ENCODE results near the gene PMM1. TPM values are rescaled to one million over a fixed set of nuclear protein-coding genes. Genes with fewer than 3 reads are reported as not detected.
"Not testable (repeated sequence)": the region's sequence is repeated elsewhere in the genome, so short reads cannot be mapped to it uniquely, and the experiment has no call there.

Gene PMM1
- total RNA-seq, 2 donors from 2014 or later = 24.9 to 25.3 TPM

DNA sequence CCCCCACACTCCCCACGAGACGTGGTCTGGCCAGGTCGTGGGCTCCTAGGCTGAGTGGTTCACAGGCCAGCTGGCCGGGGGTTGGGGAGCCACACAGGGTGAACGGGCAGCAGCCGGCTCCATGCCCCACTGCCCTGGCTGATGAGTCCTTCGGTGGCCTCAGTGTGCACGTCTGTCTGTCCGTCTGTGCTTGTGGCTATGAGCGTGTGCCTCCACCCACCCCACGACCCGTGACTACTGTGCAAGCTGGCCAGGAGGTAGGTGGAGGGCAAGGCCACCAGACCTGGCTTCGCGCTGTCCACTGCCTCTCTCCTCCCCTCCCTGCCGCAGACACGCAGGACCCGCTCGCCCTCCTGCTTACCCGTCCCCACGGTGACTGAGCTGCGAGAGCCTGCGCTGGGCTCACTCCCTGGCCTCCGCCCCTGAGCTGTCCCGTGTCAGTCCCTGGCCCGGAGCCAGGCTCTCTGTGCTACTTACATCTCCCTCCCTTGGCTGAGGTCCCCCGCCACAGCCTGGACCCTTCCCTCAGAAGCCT lies 14.7 kb downstream of the PMM1 start:
- peak overlapping the region; percentile 61 to 64 for H3K27ac ChIP-seq
- no peaks in the 10 kb centered on the region for H3K27me3 ChIP-seq (replicated peaks; ENCODE audit: insufficient read depth)
- H3K4me3 ChIP-seq = no peak overlapping the region
- DNase-seq (ENCODE audit: low spot score) (no peak), ATAC-seq (ENCODE audit: insufficient number of reproducible peaks, low FRiP score, low read depth) (no peak)
- H3K36me3 ChIP-seq = peaks cover 40% of the 10 kb centered on the region
- H3K4me1 ChIP-seq (ENCODE audit: control insufficient read depth in 1 of 2, low read depth in 2 of 2) = peaks cover 0 to 16% of the 10 kb centered on the region in 2 donors
- TF ChIP-seq, protein P1, sequence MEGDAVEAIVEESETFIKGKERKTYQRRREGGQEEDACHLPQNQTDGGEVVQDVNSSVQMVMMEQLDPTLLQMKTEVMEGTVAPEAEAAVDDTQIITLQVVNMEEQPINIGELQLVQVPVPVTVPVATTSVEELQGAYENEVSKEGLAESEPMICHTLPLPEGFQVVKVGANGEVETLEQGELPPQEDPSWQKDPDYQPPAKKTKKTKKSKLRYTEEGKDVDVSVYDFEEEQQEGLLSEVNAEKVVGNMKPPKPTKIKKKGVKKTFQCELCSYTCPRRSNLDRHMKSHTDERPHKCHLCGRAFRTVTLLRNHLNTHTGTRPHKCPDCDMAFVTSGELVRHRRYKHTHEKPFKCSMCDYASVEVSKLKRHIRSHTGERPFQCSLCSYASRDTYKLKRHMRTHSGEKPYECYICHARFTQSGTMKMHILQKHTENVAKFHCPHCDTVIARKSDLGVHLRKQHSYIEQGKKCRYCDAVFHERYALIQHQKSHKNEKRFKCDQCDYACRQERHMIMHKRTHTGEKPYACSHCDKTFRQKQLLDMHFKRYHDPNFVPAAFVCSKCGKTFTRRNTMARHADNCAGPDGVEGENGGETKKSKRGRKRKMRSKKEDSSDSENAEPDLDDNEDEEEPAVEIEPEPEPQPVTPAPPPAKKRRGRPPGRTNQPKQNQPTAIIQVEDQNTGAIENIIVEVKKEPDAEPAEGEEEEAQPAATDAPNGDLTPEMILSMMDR (IDR thresholded peaks at IDR 0.05) = no peak
- no peaks in the 10 kb centered on the region for H3K9me3 ChIP-seq

DNA sequence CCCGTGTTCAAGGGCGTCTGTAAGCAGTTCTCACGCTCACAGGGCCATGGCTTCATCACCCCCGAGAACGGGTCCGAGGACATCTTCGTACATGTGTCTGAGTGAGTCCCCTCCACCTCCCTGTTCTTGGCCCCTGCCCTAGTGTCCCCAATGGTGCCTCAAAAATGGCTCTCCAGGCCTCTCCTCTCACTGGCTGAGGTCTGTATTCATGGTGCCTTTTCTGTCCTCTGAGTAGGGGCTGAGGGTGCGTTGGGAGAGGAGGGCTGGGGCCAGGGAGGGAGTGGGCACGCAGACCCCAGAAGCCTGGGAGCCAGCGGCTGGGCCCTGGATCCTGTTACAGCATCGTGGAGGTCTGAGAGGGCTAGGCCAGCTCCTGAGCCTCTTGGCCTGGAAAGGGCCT lies 16.0 kb downstream of the PMM1 start:
- TF ChIP-seq, protein P1 (IDR thresholded peaks at IDR 0.05) = no peak
- no peak for DNase-seq (ENCODE audit: low spot score)
- no peaks in the 10 kb centered on the region for H3K9me3 ChIP-seq
- no peak for ATAC-seq (ENCODE audit: insufficient number of reproducible peaks, low FRiP score, low read depth)
- no peak overlapping the region for H3K27ac ChIP-seq
- no peaks in the 10 kb centered on the region for H3K27me3 ChIP-seq (replicated peaks; ENCODE audit: insufficient read depth)
- peaks cover 6 to 28% of the 10 kb centered on the region in 2 donors for H3K4me1 ChIP-seq (ENCODE audit: control insufficient read depth in 1 of 2, low read depth in 2 of 2)
- peaks cover 35% of the 10 kb centered on the region for H3K36me3 ChIP-seq
- H3K4me3 ChIP-seq = no peak overlapping the region

DNA sequence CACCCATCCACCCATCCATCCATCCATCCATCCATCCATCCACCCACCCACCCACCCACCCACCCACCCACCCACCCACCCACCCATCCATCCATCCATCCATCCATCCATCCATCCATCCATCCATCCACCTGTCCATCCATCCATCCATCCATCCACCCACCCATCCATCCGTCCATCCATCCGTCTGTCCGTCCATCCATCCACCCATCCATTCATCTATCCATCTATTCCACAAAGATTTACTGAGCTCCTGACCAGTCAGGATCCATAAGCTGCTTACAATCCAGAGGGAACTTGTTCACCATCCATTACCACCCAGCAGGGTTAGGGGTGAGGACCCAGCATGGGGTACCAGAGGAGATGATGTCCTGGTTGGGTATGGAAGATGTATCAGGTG lies 17.3 kb downstream of the PMM1 start:
- not testable (repeated sequence) for H3K4me3 ChIP-seq; ATAC-seq (ENCODE audit: insufficient number of reproducible peaks, low FRiP score, low read depth); H3K9me3 ChIP-seq; H3K27me3 ChIP-seq (replicated peaks; ENCODE audit: insufficient read depth); DNase-seq (ENCODE audit: low spot score); H3K27ac ChIP-seq
- Histone ChIP-seq H3K4me1 (ENCODE audit: control insufficient read depth in 1 of 2, low read depth in 2 of 2) (peaks cover 14 to 42% of the 10 kb centered on the region in 2 donors), H3K36me3 (peaks cover 31% of the 10 kb centered on the region)

DNA sequence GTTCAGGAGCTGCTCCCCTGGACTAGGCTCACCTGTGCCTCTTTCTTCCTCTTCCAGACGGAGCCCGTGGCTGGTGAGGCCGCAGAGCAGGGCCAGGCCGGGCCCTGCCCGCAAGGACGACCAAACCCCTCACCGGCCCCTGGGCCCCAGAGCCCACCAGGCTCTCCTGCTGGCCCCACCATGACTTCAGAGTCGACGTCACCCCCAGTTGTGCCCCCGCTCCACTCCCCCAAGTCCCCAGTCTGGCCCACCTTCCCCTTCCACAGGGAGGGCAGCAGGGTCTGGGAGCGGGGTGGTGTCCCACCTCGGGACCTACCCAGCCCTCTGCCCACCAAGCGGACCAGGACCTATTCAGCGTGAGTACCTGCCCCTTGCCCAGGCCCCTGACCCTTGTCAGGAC lies 17.9 kb downstream of the PMM1 start:
- DNase-seq (ENCODE audit: low spot score) = no peak
- ATAC-seq (ENCODE audit: insufficient number of reproducible peaks, low FRiP score, low read depth) = no peak
- H3K4me1 ChIP-seq (ENCODE audit: control insufficient read depth in 1 of 2, low read depth in 2 of 2) = peaks cover 19 to 47% of the 10 kb centered on the region in 2 donors
- no peak overlapping the region for H3K27ac ChIP-seq
- no peaks in the 10 kb centered on the region for H3K9me3 ChIP-seq
- no peaks in the 10 kb centered on the region for H3K27me3 ChIP-seq (replicated peaks; ENCODE audit: insufficient read depth)
- TF ChIP-seq, protein P1 (IDR thresholded peaks at IDR 0.05) = no peak
- H3K36me3 ChIP-seq = peaks cover 27% of the 10 kb centered on the region
- H3K4me3 ChIP-seq = no peak overlapping the region

DNA sequence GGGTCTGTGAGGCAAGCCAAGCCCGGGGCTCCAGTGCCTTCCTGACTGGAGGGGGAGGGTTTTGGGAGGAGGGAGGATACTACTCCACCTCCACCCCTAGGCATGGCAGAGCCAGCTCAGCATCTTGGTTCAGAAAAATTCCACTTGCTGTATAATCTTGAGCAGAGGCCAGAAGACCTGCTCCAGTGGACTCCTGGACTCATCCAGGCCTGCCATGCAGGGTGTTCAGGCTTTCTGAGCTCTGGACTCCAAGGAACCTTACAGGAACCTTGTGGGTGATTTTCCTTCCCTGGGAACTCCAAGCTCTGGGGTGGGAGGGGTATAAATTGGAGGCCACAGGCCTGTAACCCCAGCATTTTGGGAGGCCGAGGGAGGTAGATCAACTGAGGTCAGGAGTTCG lies 19.4 kb downstream of the PMM1 start:
- peaks cover 26 to 61% of the 10 kb centered on the region in 2 donors for H3K4me1 ChIP-seq (ENCODE audit: control insufficient read depth in 1 of 2, low read depth in 2 of 2)
- peaks cover 19% of the 10 kb centered on the region for H3K36me3 ChIP-seq
- no peak for ATAC-seq (ENCODE audit: insufficient number of reproducible peaks, low FRiP score, low read depth)
- H3K4me3 ChIP-seq = no peak overlapping the region
- H3K9me3 ChIP-seq = no peaks in the 10 kb centered on the region
- no peak for DNase-seq (ENCODE audit: low spot score)
- TF ChIP-seq, protein P1 (IDR thresholded peaks at IDR 0.05) = no peak
- H3K27ac ChIP-seq = peak overlapping the region; percentile 2 to 50
- H3K27me3 ChIP-seq (replicated peaks; ENCODE audit: insufficient read depth) = no peaks in the 10 kb centered on the region

DNA sequence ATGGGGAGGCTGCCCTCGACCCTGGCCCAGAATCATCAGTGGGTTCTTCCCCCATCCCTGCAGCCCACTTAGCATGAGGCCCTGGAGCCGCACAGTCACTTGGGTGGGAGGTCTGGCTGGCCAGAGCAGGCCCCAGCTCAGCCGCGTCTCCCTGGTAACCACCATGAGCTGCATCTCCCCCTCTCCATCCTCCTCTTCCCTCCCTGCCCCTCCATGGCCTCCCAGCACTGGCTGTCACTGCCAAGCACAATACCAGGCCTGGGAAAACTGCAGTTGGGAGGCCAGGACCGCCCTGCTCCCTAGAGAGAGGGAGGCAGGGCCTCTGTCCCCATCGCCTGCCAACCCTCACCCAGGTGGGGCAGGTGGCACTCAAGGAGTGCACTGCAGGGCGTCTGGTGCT lies 20.8 kb downstream of the PMM1 start:
- TF ChIP-seq, protein P1 (IDR thresholded peaks at IDR 0.05) = no peak
- DNase-seq (ENCODE audit: low spot score) (no peak), ATAC-seq (ENCODE audit: insufficient number of reproducible peaks, low FRiP score, low read depth) (no peak)
- H3K9me3 ChIP-seq = no peaks in the 10 kb centered on the region
- H3K27ac ChIP-seq = peak overlapping the region; percentile 40 to 74
- H3K36me3 ChIP-seq = peaks cover 17% of the 10 kb centered on the region
- no peaks in the 10 kb centered on the region for H3K27me3 ChIP-seq (replicated peaks; ENCODE audit: insufficient read depth)
- H3K4me3 ChIP-seq = no peak overlapping the region
- H3K4me1 ChIP-seq (ENCODE audit: control insufficient read depth in 1 of 2, low read depth in 2 of 2) = peaks cover 35 to 66% of the 10 kb centered on the region in 2 donors
